Stimulated activated CD4-positive, alpha-beta T cell treated with anti-CD3 and anti-CD28 coated beads, Interleukin-4, amount 100 ng/mL, for 48 hours (primary cell): Measurements from ENCODE around the gene NEDD8.

ENCODE experiments used
- DNase-seq, 2 donors: peaks; one replicate each; pipeline ENCODE4 v3.0.0-alpha.2; 2020; ENCODE audit warnings: low read depth in 2 of 2

The NEDD8 gene

DNA sequence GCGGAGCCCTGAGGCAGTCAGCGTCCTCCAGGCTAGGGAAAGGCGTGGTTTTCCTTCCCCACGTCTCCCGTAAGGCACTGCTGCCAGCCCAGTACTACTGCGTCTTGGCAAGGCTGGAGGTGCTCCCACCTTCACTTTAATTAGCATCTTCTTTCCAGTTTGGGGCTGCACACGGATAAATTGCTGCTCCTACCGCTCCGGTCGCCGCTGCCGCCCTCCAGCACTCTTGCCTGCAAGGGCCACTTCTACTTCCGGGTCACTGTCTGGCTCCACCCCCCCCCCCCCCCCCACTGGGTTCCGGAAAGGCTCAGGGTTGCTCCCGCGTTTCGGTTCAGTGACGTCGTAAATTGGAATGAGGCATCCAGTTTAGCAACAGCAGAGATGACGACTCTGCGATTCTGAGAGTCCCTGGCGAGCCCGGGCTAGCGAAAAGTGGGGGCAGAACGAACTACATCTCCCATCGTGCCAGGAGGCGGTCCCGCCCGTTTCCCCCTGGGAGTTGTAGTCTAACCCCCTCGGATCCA lies at the start of gene NEDD8:
Gene NEDD8, minus strand, starts transcription at position 247 of the 524 bp plus-strand sequence. Its CDS starts 100 bp downstream, at position 147.
- peak; percentile 83 to 91 for DNase-seq

GRCh38 chr14:24281636-24282035 lies 49.5 kb upstream of the NEDD8 start:
- no peak for DNase-seq

GRCh38 chr14:24280797-24281460 lies 48.8 kb upstream of the NEDD8 start:
- DNase-seq: no peak

GRCh38 chr14:24279301-24280186 lies 47.4 kb upstream of the NEDD8 start:
- DNase-seq: peak in 1 of 2 donors; percentile 40

- DNase-seq: no peak
Measured at GRCh38 chr14:24278424-24278823, 46.3 kb upstream of the NEDD8 start.

- no peak for DNase-seq
Measured at GRCh38 chr14:24277606-24278321, 45.6 kb upstream of the NEDD8 start.

GRCh38 chr14:24277071-24277470 lies 44.9 kb upstream of the NEDD8 start:
- DNase-seq: no peak

DNA sequence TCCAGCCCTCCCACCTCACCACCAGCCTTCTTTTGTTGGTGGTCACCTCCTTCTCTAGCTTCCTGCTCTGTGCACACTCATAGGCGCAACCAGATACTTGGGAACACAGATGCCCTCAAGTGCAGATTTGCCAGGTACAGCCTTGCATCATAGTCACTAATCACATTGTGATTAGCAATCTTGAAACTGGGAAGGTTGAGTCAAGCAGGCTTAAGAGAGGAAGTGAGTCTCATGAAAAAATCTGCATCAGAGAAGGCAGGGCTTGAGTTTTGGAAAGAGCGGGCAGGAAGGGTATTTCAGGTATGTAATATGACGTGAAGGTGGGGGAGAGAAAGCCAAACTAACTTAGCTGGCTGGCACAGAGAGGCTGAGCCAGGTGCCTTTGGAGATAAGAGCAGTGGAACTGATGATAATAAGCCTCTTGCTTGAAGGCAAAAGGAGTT lies 42.0 kb upstream of the NEDD8 start:
- peak; percentile 27 to 42 for DNase-seq

- DNase-seq: no peak
Measured at GRCh38 chr14:24273422-24273998, 41.3 kb upstream of the NEDD8 start.

GRCh38 chr14:24272467-24272866 lies 40.3 kb upstream of the NEDD8 start:
- DNase-seq: no peak

GRCh38 chr14:24271834-24272263 lies 39.7 kb upstream of the NEDD8 start:
- no peak for DNase-seq

- DNase-seq: peak; percentile 79 to 82
Measured at GRCh38 chr14:24271134-24271833, 39.1 kb upstream of the NEDD8 start, which contains the start of gene RABGGTA. TSS of gene RABGGTA (minus strand) at chr14:24271597. CDS start at chr14:24271115, 482 bp downstream.

DNA sequence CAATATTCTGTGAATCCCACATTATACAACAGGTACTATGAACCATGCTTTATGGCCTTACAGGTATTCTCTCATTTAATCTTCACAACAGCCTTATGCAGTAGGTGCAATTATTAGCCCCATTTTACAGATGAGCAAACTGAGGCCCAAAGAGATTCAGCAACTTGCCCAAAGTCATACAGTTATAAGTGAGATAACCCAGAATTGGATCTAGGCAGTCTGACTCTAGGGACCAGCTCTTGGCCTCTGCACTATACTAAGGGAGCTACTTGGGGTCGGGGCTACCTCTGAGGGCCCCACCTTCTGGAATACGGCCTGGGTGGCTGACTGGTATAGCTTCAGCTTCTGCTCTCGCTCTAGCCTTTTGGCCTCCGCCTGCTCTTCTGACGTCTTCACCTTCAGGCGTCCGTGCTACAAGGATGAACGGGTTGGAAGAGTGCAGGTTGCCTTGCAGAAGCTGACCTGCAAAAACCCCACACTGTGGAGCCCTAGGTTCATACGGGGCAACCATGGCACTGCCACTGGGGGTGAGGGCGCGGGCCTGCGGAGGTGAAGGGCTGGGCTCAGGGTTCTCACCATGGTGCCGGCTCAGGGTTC lies 38.5 kb upstream of the NEDD8 start:
- DNase-seq: no peak

GRCh38 chr14:24269910-24270536 lies 37.9 kb upstream of the NEDD8 start:
- no peak for DNase-seq

DNA sequence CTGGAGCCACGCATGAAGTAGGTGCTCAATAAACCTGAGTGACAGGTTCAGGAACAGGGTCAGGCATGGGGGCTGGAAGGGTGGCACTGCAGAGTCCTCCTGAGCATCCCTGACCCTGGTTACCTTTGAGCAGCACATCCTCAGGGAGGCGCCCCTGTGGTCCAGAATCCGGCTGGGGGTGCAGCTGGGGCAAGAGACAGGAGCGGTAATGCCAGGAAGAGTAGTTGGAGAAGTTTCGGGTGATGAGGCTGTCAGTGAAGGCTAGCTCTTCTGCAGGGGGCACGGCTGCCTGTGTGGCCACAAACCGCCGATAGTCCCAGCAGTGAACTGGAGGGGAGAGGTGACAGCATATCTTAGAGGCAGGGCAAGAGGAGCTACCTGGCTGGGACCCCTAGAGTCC lies 37.2 kb upstream of the NEDD8 start:
- no peak for DNase-seq

GRCh38 chr14:24268225-24268624 lies 36.1 kb upstream of the NEDD8 start:
- DNase-seq: no peak

DNA sequence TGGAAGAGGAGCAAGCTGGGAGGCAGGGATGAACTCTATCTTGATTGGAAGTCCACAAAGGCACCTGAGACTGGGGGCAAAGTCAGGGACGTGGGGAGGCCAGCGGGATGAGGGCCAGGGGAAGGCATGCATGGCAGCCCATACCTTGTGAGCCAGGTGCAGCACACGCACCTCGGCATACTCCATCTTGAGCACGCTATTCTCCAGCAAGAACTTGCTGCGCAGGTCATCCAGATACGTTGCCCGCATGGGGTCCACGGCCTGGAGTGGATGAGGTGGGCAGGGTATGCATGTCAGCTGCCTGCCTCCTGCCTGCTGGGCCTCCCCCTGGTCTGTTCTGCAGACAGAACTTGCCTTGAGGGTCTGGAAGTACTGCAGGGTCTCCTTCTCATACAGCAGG lies 35.3 kb upstream of the NEDD8 start:
- DNase-seq: no peak

DNA sequence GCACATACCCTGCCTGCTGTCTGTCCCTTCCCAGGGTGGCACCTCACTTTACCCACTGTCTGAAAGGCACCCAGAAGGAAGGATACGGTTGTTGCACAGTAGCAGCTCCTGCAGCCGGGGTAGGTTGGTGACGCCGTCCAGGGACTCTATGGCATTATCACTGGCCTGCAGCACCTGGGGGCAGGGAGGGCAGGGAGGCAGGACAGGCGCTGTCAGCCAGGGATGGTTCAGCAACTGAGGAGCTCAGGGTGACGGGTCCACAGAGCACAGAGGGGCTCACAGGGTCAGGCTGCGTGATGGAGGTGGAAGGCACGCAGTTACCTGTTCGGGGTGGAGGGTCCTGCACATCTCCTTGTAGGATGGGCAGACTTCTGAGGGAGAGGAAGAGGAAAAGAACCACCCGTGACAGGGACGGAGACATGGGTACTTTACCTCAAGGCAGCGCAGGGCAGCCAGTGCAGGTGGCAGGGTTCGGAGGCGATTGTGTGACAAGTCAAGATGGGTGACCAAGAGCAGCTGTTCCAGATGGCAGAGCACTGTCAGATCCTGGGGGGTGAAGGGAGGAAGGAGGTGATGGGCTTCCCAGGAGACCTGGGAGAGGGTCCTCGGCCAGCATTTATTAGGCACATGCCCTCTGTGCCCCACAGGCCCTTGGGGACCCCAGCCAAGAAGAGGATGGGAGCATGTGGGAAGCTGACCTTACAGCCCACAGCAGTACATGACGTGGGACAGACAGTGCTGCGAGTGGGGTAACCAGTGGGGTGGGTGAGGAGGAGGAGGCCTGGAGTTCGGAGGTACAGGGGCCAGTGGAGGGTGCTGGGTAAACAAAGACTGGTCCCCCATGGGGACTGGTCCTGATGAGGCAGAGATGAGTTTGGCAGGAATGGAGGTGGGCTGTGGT lies 34.4 kb upstream of the NEDD8 start:
- no peak for DNase-seq

DNA sequence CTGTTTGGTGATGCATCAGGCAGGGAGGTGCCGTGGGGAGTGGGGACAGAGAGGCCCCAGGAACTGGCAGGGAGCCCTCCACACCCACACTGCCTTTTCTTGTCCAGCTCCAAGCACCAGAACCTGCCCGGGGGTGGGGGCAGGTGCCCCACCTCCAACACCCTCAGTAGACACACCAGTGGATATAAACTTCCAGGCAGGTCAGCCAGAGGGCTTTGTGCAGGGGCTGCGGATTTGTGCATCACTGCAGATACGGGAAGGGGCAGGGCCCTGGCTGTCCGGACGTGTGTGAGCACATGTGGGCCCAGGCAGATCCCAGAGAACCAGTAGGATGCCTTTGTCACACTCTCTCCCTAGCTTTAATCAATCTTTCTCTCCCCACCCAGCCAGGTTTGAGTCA lies 32.1 kb upstream of the NEDD8 start:
- no peak for DNase-seq
